GDM1 (cell line): ENCODE results near the gene CHODL.

Experiments
- DNase-seq: peaks from one replicate; lab custom pipeline; 2025; lab: John Stamatoyannopoulos, UW

CHODL gene

GRCh38 chr21:18289876-18290275, 45.2 kb downstream of the CHODL start:
- no peak for DNase-seq

- no peak for DNase-seq
Measured at GRCh38 chr21:18294100-18294499, 49.5 kb downstream of the CHODL start.

- no peak for DNase-seq
Measured at GRCh38 chr21:18298228-18298627, 53.6 kb downstream of the CHODL start.
